Calu3 (cell line): ENCODE data around the gene SPRR2E. TPM values are rescaled to one million over a fixed set of nuclear protein-coding genes. Genes with fewer than 3 reads are reported as not detected.

Source experiments
- Bru-seq: library from RNA; stranded (reverse); fragments of 400-500 nt; gene quantifications from one replicate; lab custom pipeline; 2021; lab: Mats Ljungman, UMichigan
- BruChase-seq, 2 experiments: library from RNA; stranded (reverse); fragments of 400-500 nt; gene quantifications; one replicate each; lab custom pipeline; 2021; lab: Mats Ljungman, UMichigan
- BruUV-seq: library from RNA; stranded (reverse); fragments of 400-500 nt; replicated peaks from 2 replicates; lab custom pipeline; 2021; lab: Mats Ljungman, UMichigan
- CTCF ChIA-PET: fragments of 300-600 bp; sonication (Branson Sonifier 250); formaldehyde crosslinking; loops from one replicate; lab custom pipeline; 2022; ENCODE audit warnings: antibody characterized with exemption; lab: Charles Lee
- DNase-seq: peaks from one replicate; pipeline ENCODE4 v3.0.0; 2022
- H3K27ac Mint-ChIP-seq: one replicate; pipeline ENCODE4 v1.8.0; 2022; ENCODE audit warnings: mixed read lengths; ENCODE audit not compliant: unreplicated experiment
- H3K27me3 Mint-ChIP-seq: one replicate; pipeline ENCODE4 v1.8.0; 2022; ENCODE audit warnings: mixed read lengths; ENCODE audit not compliant: unreplicated experiment
- H3K36me3 Mint-ChIP-seq: one replicate; pipeline ENCODE4 v1.8.0; 2022; ENCODE audit warnings: mild to moderate bottlenecking, moderate library complexity, mixed read lengths; ENCODE audit not compliant: insufficient read depth, unreplicated experiment
- H3K4me1 Mint-ChIP-seq: one replicate; pipeline ENCODE4 v1.8.0; 2022; ENCODE audit warnings: mild to moderate bottlenecking, low read depth, mixed read lengths; ENCODE audit not compliant: unreplicated experiment
- H3K4me3 Mint-ChIP-seq: one replicate; pipeline ENCODE4 v1.8.0; 2022; ENCODE audit warnings: mild to moderate bottlenecking, low read depth, moderate library complexity, mixed read lengths; ENCODE audit not compliant: unreplicated experiment
- H3K9me3 Mint-ChIP-seq: one replicate; pipeline ENCODE4 v1.8.0; 2022; ENCODE audit warnings: low read depth, mixed read lengths; ENCODE audit not compliant: unreplicated experiment
- CTCF ChIP-seq: fragments of 200-600 bp; IDR thresholded peaks from one replicate; pipeline ENCODE4 v1.8.0; 2022; ENCODE audit warnings: antibody characterized with exemption; ENCODE audit not compliant: unreplicated experiment
- intact Hi-C: fragments of 100-400 bp; cut with micrococcal nuclease; formaldehyde crosslinking; loops from one replicate; pipeline ENCODE4 v1.10.0; 2022; ENCODE audit not compliant: unreplicated experiment
- long read RNA-seq: library from polyadenylated mRNA; stranded (forward); transcript quantifications from one replicate; pipeline ENCODE4 v2.0.0, GENCODE V29; 2022
- total RNA-seq: library from RNA; stranded (reverse); gene quantifications from 2 replicates; pipeline ENCODE4 v1.2.3, GENCODE V29; 2022

SPRR2E gene
- total RNA-seq (not detected in 2 replicates), Bru-seq, nascent RNA (percentile 6 among the genes with signal in this experiment), BruChase-seq, experiment 1, labeled RNA remaining after a 6-hour chase (percentile 6 among the genes with signal in this experiment), BruChase-seq, experiment 2, labeled RNA remaining after a 2-hour chase (not detected)
- long read RNA-seq: 0 reads

- Mint-ChIP-seq H3K27ac (no peak within 1 kb of the TSS), H3K4me3 (no peak within 1 kb of the TSS), H3K36me3 (no peaks in the 10 kb centered on the region), H3K27me3 (no peaks in the 10 kb centered on the region), H3K4me1 (peaks cover 38% of the 10 kb centered on the region), H3K9me3 (no peaks in the 10 kb centered on the region)
- DNase-seq: no peak
- no TSS peak for BruUV-seq
- no peak for TF ChIP-seq CTCF
- CTCF ChIA-PET: no interaction called here
- intact Hi-C loops: no loop called here
Observed at GRCh38 chr1:153094426-153094825, at the start of gene SPRR2E. SPRR2E (minus strand) TSS chr1:153094526; CDS start chr1:153093751, 775 bp downstream.

- DNase-seq: no peak
- Mint-ChIP-seq H3K27ac (no peak overlapping the region), H3K36me3 (no peaks in the 10 kb centered on the region), H3K4me3 (no peak overlapping the region), H3K9me3 (peaks cover 4% of the 10 kb centered on the region), H3K27me3 (no peaks in the 10 kb centered on the region), H3K4me1 (no peaks in the 10 kb centered on the region)
- TF ChIP-seq CTCF: no peak
- BruUV-seq: no TSS peak
- intact Hi-C loops: no loop called here
- CTCF ChIA-PET: no interaction called here
Observed at GRCh38 chr1:153141377-153141776, 47.1 kb upstream of the SPRR2E start.

- no peak for TF ChIP-seq CTCF
- H3K4me3 Mint-ChIP-seq: no peak overlapping the region
- H3K36me3 Mint-ChIP-seq: no peaks in the 10 kb centered on the region
- no peaks in the 10 kb centered on the region for H3K27me3 Mint-ChIP-seq
- H3K27ac Mint-ChIP-seq: no peak overlapping the region
- H3K4me1 Mint-ChIP-seq: no peaks in the 10 kb centered on the region
- CTCF ChIA-PET: no interaction called here
- H3K9me3 Mint-ChIP-seq: peaks cover 4% of the 10 kb centered on the region
- DNase-seq: no peak
- BruUV-seq: no TSS peak
- intact Hi-C loops: no loop called here
Observed at GRCh38 chr1:153140484-153140883, 46.2 kb upstream of the SPRR2E start.

GRCh38 chr1:153133743-153134142, 39.4 kb upstream of the SPRR2E start:
- CTCF ChIA-PET: no interaction called here
- H3K9me3 Mint-ChIP-seq: peaks cover 3% of the 10 kb centered on the region
- no peak for DNase-seq
- no peaks in the 10 kb centered on the region for H3K27me3 Mint-ChIP-seq
- TF ChIP-seq CTCF: no peak
- intact Hi-C loops: no loop called here
- no peaks in the 10 kb centered on the region for H3K36me3 Mint-ChIP-seq
- no TSS peak for BruUV-seq
- H3K27ac Mint-ChIP-seq: no peak overlapping the region
- H3K4me3 Mint-ChIP-seq: no peak overlapping the region
- no peaks in the 10 kb centered on the region for H3K4me1 Mint-ChIP-seq
